GM19035 (cell line): ENCODE data around the gene GP1BB.

Experiments used
- ATAC-seq: cut with Tn5 transposase; IDR thresholded peaks from one replicate; pipeline ENCODE4 v1.9.1; 2021; ENCODE audit not compliant: unreplicated experiment

GP1BB gene

GRCh38 chr22:19713650-19714311 is 9.6 kb upstream of the GP1BB start:
- ATAC-seq, result no peak

DNA sequence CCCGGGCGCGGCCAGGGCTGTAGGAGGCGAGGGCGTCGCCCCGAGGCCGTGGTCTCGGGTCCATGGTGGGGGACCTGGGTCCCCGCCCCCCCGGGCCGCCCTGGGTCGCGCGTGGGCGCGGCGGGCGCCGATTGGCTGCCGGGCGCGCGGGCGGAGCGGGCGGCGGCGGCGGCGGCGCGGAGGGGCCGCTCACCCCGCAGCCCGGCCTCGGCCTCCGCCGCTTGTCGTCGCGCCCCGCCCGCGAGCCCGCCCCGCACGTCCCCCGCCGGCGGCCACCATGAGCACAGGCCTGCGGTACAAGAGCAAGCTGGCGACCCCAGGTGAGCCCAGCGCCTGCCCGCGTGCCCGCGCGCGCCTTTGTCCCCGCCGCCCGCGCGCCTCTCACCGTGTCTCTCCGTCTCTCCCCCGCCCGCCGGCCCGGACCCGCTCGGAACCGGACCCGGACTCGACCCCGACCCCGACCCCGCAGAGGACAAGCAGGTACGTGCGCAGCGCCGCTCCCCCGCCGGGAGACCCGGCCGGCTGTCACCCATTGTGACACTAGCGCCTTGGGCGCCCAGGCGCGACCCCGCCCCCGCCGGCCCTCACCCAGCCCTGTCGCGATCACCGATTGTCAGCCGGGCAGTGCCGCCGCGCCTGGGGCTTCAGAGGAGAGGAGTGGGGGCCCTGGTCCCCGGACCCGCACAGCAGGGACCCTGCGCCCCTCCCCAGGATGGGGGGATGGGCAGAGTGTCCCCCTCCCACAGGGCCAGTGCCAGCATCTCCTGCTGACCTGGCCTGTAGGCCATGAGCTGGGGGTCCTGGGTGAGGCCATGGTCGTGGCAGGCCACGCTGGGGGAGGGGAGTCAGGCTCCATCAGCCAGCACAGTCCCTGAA is 8.8 kb upstream of the GP1BB start, which contains the start of gene SEPTIN5:
SEPTIN5 (plus strand) TSS at position 192 of the 876 bp plus-strand sequence; CDS start at position 278, 86 bp downstream.
- no peak for ATAC-seq

- no peak for ATAC-seq
Measured at GRCh38 chr22:19715188-19715930, 8.0 kb upstream of the GP1BB start.

DNA sequence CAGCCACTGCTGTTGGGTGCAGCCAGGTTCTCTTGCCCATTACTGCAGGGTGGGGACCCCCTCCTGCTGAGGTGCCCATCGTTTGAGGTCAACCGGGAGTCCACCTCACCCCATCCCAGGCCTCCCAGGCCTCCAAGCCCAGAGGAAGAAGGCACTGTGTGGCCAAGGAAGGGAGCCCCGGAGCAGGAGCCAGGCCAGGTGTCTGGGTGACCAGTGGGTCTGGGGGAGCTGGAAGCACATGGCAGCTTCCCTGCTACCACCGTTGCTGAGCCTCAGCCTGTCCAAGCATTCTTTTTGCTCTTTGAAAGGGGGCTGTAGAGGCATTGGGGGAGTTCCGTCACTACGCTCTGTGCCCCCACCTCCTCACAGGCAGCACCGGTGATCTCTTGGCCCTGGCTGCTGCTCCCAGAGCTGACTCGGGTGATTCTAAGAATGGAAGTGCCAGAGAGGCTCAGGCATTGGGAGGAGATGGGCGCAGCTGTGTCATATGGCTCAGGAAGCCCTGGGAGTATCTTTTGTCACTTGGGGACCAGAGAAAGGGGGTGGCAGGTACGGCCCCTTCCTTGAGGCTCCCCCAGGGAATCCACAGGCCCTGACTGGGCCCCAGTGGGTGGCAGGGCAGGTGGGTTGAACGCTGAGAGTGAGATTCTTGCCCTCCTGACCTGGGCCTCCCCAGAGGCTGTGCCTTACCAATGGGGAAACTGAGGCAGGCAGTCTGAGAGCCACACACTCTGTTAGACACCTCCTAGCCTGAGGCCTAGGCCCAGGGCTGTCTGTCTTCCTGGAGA is 7.1 kb upstream of the GP1BB start:
- no peak for ATAC-seq

DNA sequence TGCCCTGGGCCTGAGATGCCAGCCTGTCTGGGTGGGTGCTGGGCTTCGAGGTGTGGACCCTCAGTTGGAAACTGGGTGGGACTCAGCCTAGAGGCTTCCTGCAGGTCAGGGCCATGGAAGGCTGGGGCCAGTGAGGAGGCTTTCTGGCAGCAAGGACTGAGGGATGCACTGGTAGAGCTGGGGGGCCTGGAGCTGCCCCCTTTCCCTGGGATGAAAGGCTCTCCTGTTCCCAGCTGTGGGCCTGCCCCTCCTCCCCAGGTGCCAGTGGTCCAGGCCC is 6.6 kb upstream of the GP1BB start:
- ATAC-seq, result no peak

- no peak for ATAC-seq
Measured at GRCh38 chr22:19717181-19717580, 6.2 kb upstream of the GP1BB start.

DNA sequence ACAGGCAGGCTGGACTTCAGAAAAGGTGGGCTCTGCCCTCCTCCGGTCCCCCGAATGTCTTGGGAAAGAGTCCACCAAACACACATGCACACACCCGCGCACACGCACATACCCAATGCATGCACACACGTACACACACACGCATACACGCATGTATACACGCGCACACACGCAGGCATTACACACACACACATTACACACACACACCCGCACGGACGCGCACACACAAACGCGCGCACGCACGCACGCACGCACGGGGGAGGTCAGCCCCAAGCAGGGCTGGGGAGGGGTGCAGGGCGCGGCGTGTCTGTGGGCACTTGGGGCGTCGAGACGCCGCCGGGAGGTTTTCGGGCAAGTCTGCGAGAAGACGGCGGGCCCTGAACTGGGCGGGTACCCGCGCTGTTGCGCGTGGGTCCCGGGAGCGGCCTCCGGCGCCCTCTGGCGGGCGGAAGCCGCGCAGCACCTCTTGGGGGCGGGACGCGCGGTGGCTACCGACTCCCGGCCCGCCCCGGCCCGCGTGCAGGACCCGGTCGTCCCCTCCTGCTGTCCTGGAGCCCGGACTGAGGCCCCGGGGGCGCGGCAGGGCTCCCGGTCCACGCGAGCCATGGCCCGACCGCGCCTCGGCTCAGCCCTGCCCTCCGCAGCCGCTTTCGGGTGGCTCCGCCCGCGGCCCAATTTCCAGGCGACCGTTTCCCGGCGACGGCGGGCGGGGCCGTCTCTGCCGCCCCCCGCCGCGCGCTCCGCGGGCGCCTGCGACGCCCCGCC is 5.5 kb upstream of the GP1BB start:
- no peak for ATAC-seq

- ATAC-seq, result no peak
Measured at GRCh38 chr22:19718456-19719049, 4.8 kb upstream of the GP1BB start.

DNA sequence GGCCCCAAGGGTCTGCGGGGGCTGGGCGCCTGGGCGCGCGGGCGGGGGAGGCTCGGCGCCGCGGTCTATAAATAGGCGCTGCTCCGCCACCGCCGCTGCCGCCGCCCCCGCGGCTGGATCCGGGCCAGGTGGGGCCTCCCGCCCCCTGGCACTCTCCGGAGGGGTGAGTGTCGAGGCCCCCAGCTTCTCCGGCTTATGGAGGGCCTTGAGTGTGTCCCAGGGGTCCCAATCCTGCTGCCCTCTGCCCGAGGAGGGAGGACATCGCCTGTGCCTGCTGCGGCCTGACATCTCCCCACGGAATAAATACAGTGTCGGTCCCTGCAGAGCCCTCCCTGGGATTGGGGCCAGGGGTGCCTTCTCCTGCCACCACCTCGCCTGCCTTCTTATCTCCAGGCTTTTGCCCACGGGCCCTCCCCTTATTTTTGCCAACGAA is 4.3 kb upstream of the GP1BB start:
- no peak for ATAC-seq

DNA sequence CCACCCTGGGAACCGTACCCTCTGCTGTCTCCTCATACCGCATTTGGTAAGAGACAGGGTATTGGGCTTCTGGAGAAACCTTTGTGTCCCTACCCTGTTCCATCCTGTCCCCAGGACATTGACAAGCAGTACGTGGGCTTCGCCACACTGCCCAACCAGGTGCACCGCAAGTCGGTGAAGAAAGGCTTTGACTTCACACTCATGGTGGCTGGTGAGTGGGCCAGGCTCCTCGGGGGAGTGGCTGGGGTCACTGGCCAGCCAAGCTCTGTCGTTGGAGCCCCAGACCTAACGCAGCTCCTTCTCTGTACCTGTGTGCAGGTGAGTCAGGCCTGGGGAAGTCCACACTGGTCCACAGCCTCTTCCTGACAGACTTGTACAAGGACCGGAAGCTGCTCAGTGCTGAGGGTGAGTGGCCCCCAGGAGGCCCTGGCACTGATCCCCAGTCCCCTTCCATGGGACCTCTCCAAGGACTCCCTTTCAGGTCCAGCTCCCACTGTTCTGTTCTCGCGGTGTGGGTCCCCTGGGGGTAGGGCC is 3.8 kb upstream of the GP1BB start:
- no peak for ATAC-seq

DNA sequence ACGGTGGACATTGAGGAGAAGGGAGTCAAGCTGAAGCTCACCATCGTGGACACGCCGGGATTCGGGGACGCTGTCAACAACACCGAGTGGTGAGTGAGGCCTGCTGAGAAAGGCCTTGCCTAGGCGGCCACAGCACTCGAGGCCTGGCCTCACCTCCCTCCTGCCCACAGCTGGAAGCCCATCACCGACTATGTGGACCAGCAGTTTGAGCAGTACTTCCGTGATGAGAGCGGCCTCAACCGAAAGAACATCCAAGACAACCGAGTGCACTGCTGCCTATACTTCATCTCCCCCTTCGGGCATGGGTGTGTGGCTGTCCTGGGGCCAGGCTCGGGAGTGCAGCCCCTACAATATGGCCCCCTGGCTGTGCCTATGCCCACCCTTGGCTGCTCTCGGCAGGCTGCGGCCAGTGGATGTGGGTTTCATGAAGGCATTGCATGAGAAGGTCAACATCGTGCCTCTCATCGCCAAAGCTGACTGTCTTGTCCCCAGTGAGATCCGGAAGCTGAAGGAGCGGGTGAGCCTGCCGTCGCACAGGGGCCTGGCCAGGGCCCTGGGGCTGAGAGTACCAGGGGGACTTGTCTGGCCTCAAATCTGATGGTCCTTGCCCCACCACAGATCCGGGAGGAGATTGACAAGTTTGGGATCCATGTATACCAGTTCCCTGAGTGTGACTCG is 3.0 kb upstream of the GP1BB start:
- no peak for ATAC-seq

DNA sequence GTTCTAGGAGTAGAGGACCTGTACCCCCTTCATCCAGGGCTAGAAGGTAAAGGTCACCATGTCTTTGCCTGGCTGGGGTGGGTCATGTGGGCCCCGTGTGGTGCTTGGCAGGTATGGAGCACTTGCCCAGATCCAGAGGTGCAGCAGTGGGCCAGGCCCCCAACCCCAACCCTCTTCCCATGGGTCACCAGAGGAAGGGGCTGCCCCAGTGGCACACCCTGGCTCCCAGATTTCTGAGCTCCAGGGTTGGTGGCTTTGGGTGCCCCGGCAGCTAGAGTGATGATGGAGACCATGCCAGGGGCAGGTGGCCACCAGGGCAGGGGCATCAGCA is 2.4 kb upstream of the GP1BB start:
- no peak for ATAC-seq

- no peak for ATAC-seq
Measured at GRCh38 chr22:19721330-19722177, 1.8 kb upstream of the GP1BB start.

DNA sequence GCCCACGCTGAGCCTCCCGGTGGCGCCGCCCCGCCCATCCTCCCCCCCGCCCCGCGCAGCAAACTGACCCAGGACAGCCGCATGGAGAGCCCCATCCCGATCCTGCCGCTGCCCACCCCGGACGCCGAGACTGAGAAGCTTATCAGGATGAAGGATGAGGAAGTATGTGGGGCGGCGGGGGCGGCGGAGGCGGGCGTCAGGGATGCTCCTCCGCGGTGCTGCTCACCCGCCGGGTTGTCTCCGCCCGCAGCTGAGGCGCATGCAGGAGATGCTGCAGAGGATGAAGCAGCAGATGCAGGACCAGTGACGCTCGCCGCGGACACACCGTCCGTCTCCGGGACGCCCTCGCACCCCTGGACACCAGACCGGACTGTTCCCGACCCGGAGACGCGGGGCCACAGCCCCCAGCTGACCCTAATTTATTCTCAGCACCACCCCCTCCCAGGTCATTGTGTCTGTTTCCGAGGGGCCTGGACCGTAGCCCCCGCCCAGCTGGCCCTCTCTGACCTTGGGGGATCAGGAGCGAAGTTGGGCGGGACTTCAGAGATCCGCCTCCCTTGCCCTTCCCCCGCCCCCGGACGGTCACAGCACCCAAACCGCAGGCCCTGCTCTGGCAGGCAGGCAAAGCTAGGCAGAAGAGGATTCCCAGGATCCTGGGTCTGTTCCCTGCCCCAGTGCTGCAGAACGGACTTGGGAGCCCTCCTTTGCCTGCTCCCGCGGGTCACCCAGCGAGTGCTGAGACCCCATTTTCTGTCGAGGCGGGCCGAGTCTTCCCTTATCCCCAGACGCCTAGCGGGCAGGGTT is 959 bp upstream of the GP1BB start:
- no peak for ATAC-seq

GRCh38 chr22:19722982-19723231 is 432 bp upstream of the GP1BB start:
- no peak for ATAC-seq

GRCh38 chr22:19723983-19724827 is 866 bp downstream of the GP1BB start:
- no peak for ATAC-seq
